HepG2 (cell line): Measurements from ENCODE around the gene APOA1. TPM values are rescaled to one million over a fixed set of nuclear protein-coding genes. Genes with fewer than 3 reads are reported as not detected.
A peak's percentile ranks its signal among the peaks of the same experiment; 100 is the strongest.

Source experiments
- FIP1L1 ChIP-seq: fragments of 200-400 bp; formaldehyde crosslinking; IDR thresholded peaks from 2 replicates; pipeline ENCODE4 v1.6.1; 2018; ENCODE audit warnings: low read depth, mild to moderate bottlenecking, low read length, moderate library complexity, borderline replicate concordance; ENCODE audit not compliant: insufficient read depth
- GFI1 ChIP-seq: sonication (generic); formaldehyde crosslinking; IDR thresholded peaks from 2 replicates; pipeline ENCODE4 v1.5.0; 2020; ENCODE audit warnings: missing genetic modification reagents, mild to moderate bottlenecking, borderline replicate concordance
- HBP1 ChIP-seq: IDR thresholded peaks from 2 replicates; pipeline ENCODE4 v1.6.1; 2016; ENCODE audit warnings: low read depth, control low read depth
- NCOR1 ChIP-seq: fragments of 200-600 bp; sonication (generic); IDR thresholded peaks from 2 replicates; pipeline ENCODE4 v1.7.0; 2017; ENCODE audit warnings: antibody characterized with exemption, low read length, borderline replicate concordance
- TBP ChIP-seq: sonication (generic); formaldehyde crosslinking; IDR thresholded peaks from 2 replicates; pipeline ENCODE4 v1.5.0; 2020; ENCODE audit warnings: missing genetic modification reagents
- TFDP1 ChIP-seq: IDR thresholded peaks from 2 replicates; pipeline ENCODE4 v1.6.1; 2016; ENCODE audit warnings: missing compliant biosample characterization, missing genetic modification reagents, borderline replicate concordance
- ZBTB1 ChIP-seq: sonication (generic); formaldehyde crosslinking; IDR thresholded peaks from 2 replicates; pipeline ENCODE4 v1.4.0; 2020; ENCODE audit warnings: missing genetic modification reagents, borderline replicate concordance
- ZMYM4 ChIP-seq: sonication (generic); formaldehyde crosslinking; IDR thresholded peaks from 2 replicates; pipeline ENCODE4 v1.8.1; 2023; ENCODE audit warnings: mild to moderate bottlenecking, missing genetic modification reagents
- ZNF124 ChIP-seq: sonication (generic); formaldehyde crosslinking; IDR thresholded peaks from 2 replicates; pipeline ENCODE4 v1.4.0; 2020; ENCODE audit warnings: missing genetic modification reagents
- ZNF20 ChIP-seq: sonication (generic); formaldehyde crosslinking; IDR thresholded peaks from 2 replicates; pipeline ENCODE4 v1.4.0; 2020; ENCODE audit warnings: mild to moderate bottlenecking, moderate library complexity, missing genetic modification reagents
- ZNF230 ChIP-seq: sonication (generic); formaldehyde crosslinking; IDR thresholded peaks from 2 replicates; pipeline ENCODE4 v1.4.0; 2020; ENCODE audit warnings: mild to moderate bottlenecking, missing genetic modification reagents
- ZNF550 ChIP-seq: sonication (generic); formaldehyde crosslinking; IDR thresholded peaks from 2 replicates; pipeline ENCODE4 v1.4.0; 2020; ENCODE audit warnings: mild to moderate bottlenecking, missing genetic modification reagents, borderline replicate concordance
- ZNF615 ChIP-seq: sonication (generic); formaldehyde crosslinking; IDR thresholded peaks from 2 replicates; pipeline ENCODE4 v1.5.0; 2020; ENCODE audit warnings: mild to moderate bottlenecking, missing genetic modification reagents, borderline replicate concordance
- ZNF616 ChIP-seq: sonication (generic); formaldehyde crosslinking; IDR thresholded peaks from 2 replicates; pipeline ENCODE4 v1.5.0; 2020; ENCODE audit warnings: low read depth, mild to moderate bottlenecking, missing genetic modification reagents
- ZNF672 ChIP-seq: sonication (generic); formaldehyde crosslinking; IDR thresholded peaks from 2 replicates; pipeline ENCODE4 v1.8.1; 2022; ENCODE audit warnings: missing genetic modification reagents
- ZNF776 ChIP-seq: sonication (generic); formaldehyde crosslinking; IDR thresholded peaks from 2 replicates; pipeline ENCODE4 v1.4.0; 2020; ENCODE audit warnings: mild to moderate bottlenecking, missing genetic modification reagents
- ZNF780A ChIP-seq: sonication (generic); formaldehyde crosslinking; IDR thresholded peaks from 2 replicates; pipeline ENCODE4 v1.8.0; 2022; ENCODE audit warnings: mild to moderate bottlenecking, missing genetic modification reagents, moderate library complexity
- polyA plus RNA-seq, 8 experiments: library from polyadenylated mRNA; depleted of rRNA in 3 of 8; stranded (reverse) in 7 of 8; unstranded in 1 of 8; fragments of >200 nt; fragmentation: Illumina TruSeq in 4 of 8; extraction: Trizol in 4 of 8; gene quantifications; 2 replicates each; pipeline versions ENCODE4 v1.2.1 to v1.2.3, GENCODE V29; 2011 to 2016; ENCODE audit warnings: low read depth in 4 of 8, missing spikeins in 1 of 8, mixed read lengths in 1 of 8; ENCODE audit not compliant: insufficient read depth in 1 of 8
- total RNA-seq, 5 experiments: library from RNA; depleted of rRNA; stranded (reverse); fragments of >200 nt; fragmentation: Illumina TruSeq; extraction: Trizol; gene quantifications; 2 replicates each; pipeline ENCODE4 v1.2.3, GENCODE V29; 2016; ENCODE audit warnings: low read depth in 1 of 5
- TF ChIP-seq, protein P1 (sequence below): sonication (generic); formaldehyde crosslinking; IDR thresholded peaks from 2 replicates; pipeline ENCODE4 v1.5.0; 2020; ENCODE audit warnings: mild to moderate bottlenecking, missing genetic modification reagents, borderline replicate concordance

The APOA1 gene
- total and polyA plus RNA-seq, 2 of the 13 experiments (the other 11 are each of a cell fraction or from before 2014, with no cell fraction given) = 1,973 to 5,485 TPM

DNA sequence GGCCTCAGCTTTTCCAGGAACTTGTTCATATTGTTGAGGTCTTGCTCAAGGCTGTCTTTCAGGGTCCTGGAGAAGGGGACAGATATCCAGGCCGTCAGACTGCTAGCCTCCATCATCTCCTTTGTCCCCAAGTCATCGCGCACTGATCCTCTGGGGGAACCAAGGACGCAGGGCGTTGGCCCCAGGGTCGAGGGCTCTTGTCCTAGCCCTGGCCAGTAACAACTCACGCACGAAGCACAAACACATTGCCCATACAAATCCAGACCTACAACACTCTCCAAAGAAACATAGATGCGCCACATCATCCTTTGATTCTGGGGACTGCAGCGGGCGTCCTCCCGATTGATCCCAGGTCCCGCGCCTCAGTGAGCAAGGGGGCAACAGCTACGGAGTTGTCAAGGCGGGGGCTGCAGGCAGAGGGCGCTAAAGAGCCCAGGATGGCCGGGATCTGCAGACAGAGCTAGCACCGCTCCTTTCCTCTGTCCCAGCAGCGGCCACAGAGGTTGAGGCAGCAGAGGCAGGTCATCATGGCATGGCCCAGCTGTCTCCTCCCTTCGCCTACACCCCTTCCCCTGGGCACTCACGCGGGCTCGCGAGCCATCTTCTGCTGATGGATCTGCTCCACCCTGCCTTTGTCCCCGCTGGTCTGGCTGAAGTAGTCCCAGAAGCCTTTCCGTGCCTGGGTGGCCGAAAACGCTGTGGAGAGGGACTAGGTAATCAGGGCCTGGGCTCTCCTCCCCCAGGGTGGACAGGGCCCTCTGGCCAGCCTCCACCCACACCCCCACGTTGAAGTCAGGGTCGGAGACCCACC, 46.2 kb downstream of the APOA1 start (continued):
- TF ChIP-seq, protein P1, sequence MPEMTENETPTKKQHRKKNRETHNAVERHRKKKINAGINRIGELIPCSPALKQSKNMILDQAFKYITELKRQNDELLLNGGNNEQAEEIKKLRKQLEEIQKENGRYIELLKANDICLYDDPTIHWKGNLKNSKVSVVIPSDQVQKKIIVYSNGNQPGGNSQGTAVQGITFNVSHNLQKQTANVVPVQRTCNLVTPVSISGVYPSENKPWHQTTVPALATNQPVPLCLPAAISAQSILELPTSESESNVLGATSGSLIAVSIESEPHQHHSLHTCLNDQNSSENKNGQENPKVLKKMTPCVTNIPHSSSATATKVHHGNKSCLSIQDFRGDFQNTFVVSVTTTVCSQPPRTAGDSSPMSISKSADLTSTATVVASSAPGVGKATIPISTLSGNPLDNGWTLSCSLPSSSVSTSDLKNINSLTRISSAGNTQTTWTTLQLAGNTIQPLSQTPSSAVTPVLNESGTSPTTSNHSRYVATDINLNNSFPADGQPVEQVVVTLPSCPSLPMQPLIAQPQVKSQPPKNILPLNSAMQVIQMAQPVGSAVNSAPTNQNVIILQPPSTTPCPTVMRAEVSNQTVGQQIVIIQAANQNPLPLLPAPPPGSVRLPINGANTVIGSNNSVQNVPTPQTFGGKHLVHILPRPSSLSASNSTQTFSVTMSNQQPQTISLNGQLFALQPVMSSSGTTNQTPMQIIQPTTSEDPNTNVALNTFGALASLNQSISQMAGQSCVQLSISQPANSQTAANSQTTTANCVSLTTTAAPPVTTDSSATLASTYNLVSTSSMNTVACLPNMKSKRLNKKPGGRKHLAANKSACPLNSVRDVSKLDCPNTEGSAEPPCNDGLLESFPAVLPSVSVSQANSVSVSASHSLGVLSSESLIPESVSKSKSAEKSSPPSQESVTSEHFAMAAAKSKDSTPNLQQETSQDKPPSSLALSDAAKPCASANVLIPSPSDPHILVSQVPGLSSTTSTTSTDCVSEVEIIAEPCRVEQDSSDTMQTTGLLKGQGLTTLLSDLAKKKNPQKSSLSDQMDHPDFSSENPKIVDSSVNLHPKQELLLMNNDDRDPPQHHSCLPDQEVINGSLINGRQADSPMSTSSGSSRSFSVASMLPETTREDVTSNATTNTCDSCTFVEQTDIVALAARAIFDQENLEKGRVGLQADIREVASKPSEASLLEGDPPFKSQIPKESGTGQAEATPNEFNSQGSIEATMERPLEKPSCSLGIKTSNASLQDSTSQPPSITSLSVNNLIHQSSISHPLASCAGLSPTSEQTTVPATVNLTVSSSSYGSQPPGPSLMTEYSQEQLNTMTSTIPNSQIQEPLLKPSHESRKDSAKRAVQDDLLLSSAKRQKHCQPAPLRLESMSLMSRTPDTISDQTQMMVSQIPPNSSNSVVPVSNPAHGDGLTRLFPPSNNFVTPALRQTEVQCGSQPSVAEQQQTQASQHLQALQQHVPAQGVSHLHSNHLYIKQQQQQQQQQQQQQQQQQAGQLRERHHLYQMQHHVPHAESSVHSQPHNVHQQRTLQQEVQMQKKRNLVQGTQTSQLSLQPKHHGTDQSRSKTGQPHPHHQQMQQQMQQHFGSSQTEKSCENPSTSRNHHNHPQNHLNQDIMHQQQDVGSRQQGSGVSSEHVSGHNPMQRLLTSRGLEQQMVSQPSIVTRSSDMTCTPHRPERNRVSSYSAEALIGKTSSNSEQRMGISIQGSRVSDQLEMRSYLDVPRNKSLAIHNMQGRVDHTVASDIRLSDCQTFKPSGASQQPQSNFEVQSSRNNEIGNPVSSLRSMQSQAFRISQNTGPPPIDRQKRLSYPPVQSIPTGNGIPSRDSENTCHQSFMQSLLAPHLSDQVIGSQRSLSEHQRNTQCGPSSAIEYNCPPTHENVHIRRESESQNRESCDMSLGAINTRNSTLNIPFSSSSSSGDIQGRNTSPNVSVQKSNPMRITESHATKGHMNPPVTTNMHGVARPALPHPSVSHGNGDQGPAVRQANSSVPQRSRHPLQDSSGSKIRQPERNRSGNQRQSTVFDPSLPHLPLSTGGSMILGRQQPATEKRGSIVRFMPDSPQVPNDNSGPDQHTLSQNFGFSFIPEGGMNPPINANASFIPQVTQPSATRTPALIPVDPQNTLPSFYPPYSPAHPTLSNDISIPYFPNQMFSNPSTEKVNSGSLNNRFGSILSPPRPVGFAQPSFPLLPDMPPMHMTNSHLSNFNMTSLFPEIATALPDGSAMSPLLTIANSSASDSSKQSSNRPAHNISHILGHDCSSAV = no peak
- no peak for TF ChIP-seq ZNF776 (CRISPR knock-in tag)
- TF ChIP-seq ZBTB1 = no peak
- no peak for TF ChIP-seq ZNF20
- TF ChIP-seq ZMYM4 (CRISPR knock-in tag) = no peak; the same call in 1 of the 2 replicates
- TF ChIP-seq GFI1 (CRISPR knock-in tag) = peak; percentile 49; the same call in 1 of the 2 replicates
- TF ChIP-seq FIP1L1 = no peak
- TF ChIP-seq ZNF780A (CRISPR knock-in tag) = no peak
- no peak; the same call in 1 of the 2 replicates for TF ChIP-seq NCOR1
- no peak for TF ChIP-seq ZNF124 (CRISPR knock-in tag)
- no peak for TF ChIP-seq TFDP1 (CRISPR knock-in tag)
- peak; percentile 37 for TF ChIP-seq ZNF230 (CRISPR knock-in tag)
- no peak for TF ChIP-seq ZNF672 (CRISPR knock-in tag)
- TF ChIP-seq ZNF616 (CRISPR knock-in tag) = no peak; the same call in 1 of the 2 replicates
- TF ChIP-seq ZNF615 (CRISPR knock-in tag) = no peak
- TF ChIP-seq HBP1 (CRISPR knock-in tag) = peak; percentile 90; the same call in 1 of the 2 replicates
- TF ChIP-seq TBP (CRISPR knock-in tag) = no peak
- 0 out of 2 replicates have a peak, but pooled peaks have one; percentile 68 for TF ChIP-seq ZNF550
